Measurements from ENCODE around the gene PCDHA6.

The PCDHA6 gene

DNA sequence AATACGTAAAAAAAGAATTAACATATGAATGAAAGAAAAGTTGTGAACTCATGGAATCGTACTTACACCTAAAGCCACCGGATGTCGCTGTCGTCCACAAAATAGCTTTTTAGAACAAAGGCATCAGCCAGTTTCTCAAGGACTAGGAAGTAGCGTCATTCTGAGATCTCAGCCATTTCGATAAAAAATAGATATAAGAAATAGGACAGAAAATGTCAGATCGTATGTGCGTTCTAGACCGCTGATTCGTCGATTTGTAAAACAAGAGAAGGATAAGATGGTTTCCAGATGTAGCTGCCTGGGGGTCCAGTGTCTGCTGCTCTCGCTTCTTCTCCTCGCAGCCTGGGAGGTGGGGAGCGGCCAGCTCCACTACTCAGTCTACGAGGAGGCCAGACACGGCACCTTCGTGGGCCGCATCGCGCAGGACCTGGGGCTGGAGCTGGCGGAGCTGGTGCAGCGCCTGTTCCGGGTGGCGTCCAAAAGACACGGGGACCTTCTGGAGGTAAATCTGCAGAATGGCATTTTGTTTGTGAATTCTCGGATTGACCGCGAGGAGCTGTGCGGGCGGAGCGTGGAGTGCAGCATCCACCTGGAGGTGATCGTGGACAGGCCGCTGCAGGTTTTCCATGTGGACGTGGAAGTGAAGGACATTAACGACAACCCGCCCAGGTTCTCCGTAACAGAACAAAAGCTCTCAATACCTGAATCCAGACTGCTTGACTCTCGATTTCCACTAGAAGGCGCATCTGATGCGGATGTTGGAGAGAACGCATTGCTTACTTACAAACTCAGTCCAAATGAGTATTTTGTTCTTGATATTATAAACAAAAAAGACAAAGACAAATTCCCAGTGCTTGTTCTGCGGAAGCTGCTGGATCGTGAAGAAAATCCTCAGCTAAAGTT, 28.3 kb downstream of the PCDHA6 start, which contains the start of gene PCDHA10:
PCDHA10 (plus strand) TSS at position 126 of the 903 bp plus-strand sequence; CDS start at position 278, 152 bp downstream.
- no peak within 1 kb of the TSS for H2BK12ac ChIP-seq (ENCODE audit: low read length)
- no peak within 1 kb of the TSS for H3K9ac ChIP-seq (ENCODE audit: low read length)
- H4K12ac ChIP-seq (ENCODE audit: low read depth, low read length), result peak within 1 kb of the TSS; percentile 62
- no peak within 1 kb of the TSS for H3K4ac ChIP-seq (ENCODE audit: low read depth, low read length)
- peak within 1 kb of the TSS; percentile 60 for H4K8ac ChIP-seq (ENCODE audit: low read depth, low read length)
- peak within 1 kb of the TSS; percentile 65 for H3K4me3 ChIP-seq (ENCODE audit: low read depth, low read length)
- H3K14ac ChIP-seq (ENCODE audit: low read length), result no peak within 1 kb of the TSS
- WGBS (ENCODE audit: extremely low coverage, insufficient coverage, insufficient read length), result no CpG with 5 or more reads among the region's 44 CpGs
- no peak within 1 kb of the TSS for H2AFZ ChIP-seq (ENCODE audit: insufficient read depth, low read length, poor library complexity)
- H3K4me1 ChIP-seq (ENCODE audit: control insufficient read depth in 1 of 2, insufficient read depth in 2 of 2, low read length in 2 of 2), result no peaks in the 10 kb centered on the region
- H3K23ac ChIP-seq (ENCODE audit: low read length), result no peak within 1 kb of the TSS
- H2AK5ac ChIP-seq (ENCODE audit: low read length), result no peak within 1 kb of the TSS
- H2BK5ac ChIP-seq (ENCODE audit: low read depth, low read length, poor library complexity), result no peak within 1 kb of the TSS
- DNase-seq, result no peak
- peaks cover 0 to 2% of the 10 kb centered on the region in 2 experiments for H3K36me3 ChIP-seq (ENCODE audit: control insufficient read depth in 1 of 2, insufficient read depth in 2 of 2, low read length in 2 of 2)
- no peak within 1 kb of the TSS for H3K27ac ChIP-seq (ENCODE audit: low read depth, low read length)
- peaks cover 5% of the 10 kb centered on the region for H3K9me3 ChIP-seq (ENCODE audit: insufficient read depth, low read depth, low read length)
- H2BK120ac ChIP-seq (ENCODE audit: insufficient read depth, low read length, poor library complexity), result no peak within 1 kb of the TSS
- H3K79me1 ChIP-seq (ENCODE audit: low read length), result peaks cover 2% of the 10 kb centered on the region
- no peaks in the 10 kb centered on the region for H3K79me2 ChIP-seq (ENCODE audit: control insufficient read depth, insufficient read depth, low read length, poor library complexity)
- H3K4me2 ChIP-seq (ENCODE audit: low read length), result peak within 1 kb of the TSS; percentile 47
- H3K27me3 ChIP-seq (ENCODE audit: insufficient read depth, low read length), result no peaks in the 10 kb centered on the region
- no peak within 1 kb of the TSS for H4K91ac ChIP-seq (ENCODE audit: low read depth, low read length)
- H3K18ac ChIP-seq (ENCODE audit: low read length), result no peak within 1 kb of the TSS

- H4K91ac ChIP-seq (ENCODE audit: low read depth, low read length), result no peak overlapping the region
- H2BK120ac ChIP-seq (ENCODE audit: insufficient read depth, low read length, poor library complexity), result no peak overlapping the region
- no peak overlapping the region for H3K18ac ChIP-seq (ENCODE audit: low read length)
- H3K9me3 ChIP-seq (ENCODE audit: insufficient read depth, low read depth, low read length), result peaks cover 9% of the 10 kb centered on the region
- H3K27ac ChIP-seq (ENCODE audit: low read depth, low read length), result no peak overlapping the region
- no peak overlapping the region for H4K12ac ChIP-seq (ENCODE audit: low read depth, low read length)
- peaks cover under 1 to 8% of the 10 kb centered on the region in 2 experiments for H3K36me3 ChIP-seq (ENCODE audit: control insufficient read depth in 1 of 2, insufficient read depth in 2 of 2, low read length in 2 of 2)
- H3K79me1 ChIP-seq (ENCODE audit: low read length), result peaks cover 2% of the 10 kb centered on the region
- no CpG with 5 or more reads among the region's 94 CpGs for WGBS (ENCODE audit: extremely low coverage, insufficient coverage, insufficient read length)
- no peak overlapping the region for H2AK5ac ChIP-seq (ENCODE audit: low read length)
- no peak overlapping the region for H2BK5ac ChIP-seq (ENCODE audit: low read depth, low read length, poor library complexity)
- no peaks in the 10 kb centered on the region for H3K4me1 ChIP-seq (ENCODE audit: control insufficient read depth in 1 of 2, insufficient read depth in 2 of 2, low read length in 2 of 2)
- no peaks in the 10 kb centered on the region for H3K79me2 ChIP-seq (ENCODE audit: control insufficient read depth, insufficient read depth, low read length, poor library complexity)
- H3K23ac ChIP-seq (ENCODE audit: low read length), result no peak overlapping the region
- H2BK12ac ChIP-seq (ENCODE audit: low read length), result no peak overlapping the region
- no peak overlapping the region for H3K14ac ChIP-seq (ENCODE audit: low read length)
- H2AFZ ChIP-seq (ENCODE audit: insufficient read depth, low read length, poor library complexity), result no peak overlapping the region
- no peak overlapping the region for H3K9ac ChIP-seq (ENCODE audit: low read length)
- H3K4me2 ChIP-seq (ENCODE audit: low read length), result no peak overlapping the region
- no peak overlapping the region for H4K8ac ChIP-seq (ENCODE audit: low read depth, low read length)
- peak overlapping the region; percentile 26 for H3K4me3 ChIP-seq (ENCODE audit: low read depth, low read length)
- no peak for DNase-seq
- no peak overlapping the region for H3K4ac ChIP-seq (ENCODE audit: low read depth, low read length)
- no peaks in the 10 kb centered on the region for H3K27me3 ChIP-seq (ENCODE audit: insufficient read depth, low read length)
These were observed 29.6 kb downstream of the PCDHA6 start for GRCh38 chr5:140857177-140857986.

GRCh38 chr5:140857987-140858240, 30.2 kb downstream of the PCDHA6 start:
- H2BK12ac ChIP-seq (ENCODE audit: low read length), result no peak overlapping the region
- no peak overlapping the region for H3K14ac ChIP-seq (ENCODE audit: low read length)
- no peak overlapping the region for H2BK120ac ChIP-seq (ENCODE audit: insufficient read depth, low read length, poor library complexity)
- H3K23ac ChIP-seq (ENCODE audit: low read length), result no peak overlapping the region
- no peak for DNase-seq
- no peak overlapping the region for H3K4me3 ChIP-seq (ENCODE audit: low read depth, low read length)
- peaks cover 5 to 13% of the 10 kb centered on the region in 2 experiments for H3K36me3 ChIP-seq (ENCODE audit: control insufficient read depth in 1 of 2, insufficient read depth in 2 of 2, low read length in 2 of 2)
- H3K9me3 ChIP-seq (ENCODE audit: insufficient read depth, low read depth, low read length), result peaks cover 14% of the 10 kb centered on the region
- no peak overlapping the region for H3K4me2 ChIP-seq (ENCODE audit: low read length)
- no peak overlapping the region for H3K18ac ChIP-seq (ENCODE audit: low read length)
- no peak overlapping the region for H2BK5ac ChIP-seq (ENCODE audit: low read depth, low read length, poor library complexity)
- H3K9ac ChIP-seq (ENCODE audit: low read length), result no peak overlapping the region
- no peak overlapping the region for H2AK5ac ChIP-seq (ENCODE audit: low read length)
- no peaks in the 10 kb centered on the region for H3K79me2 ChIP-seq (ENCODE audit: control insufficient read depth, insufficient read depth, low read length, poor library complexity)
- H4K91ac ChIP-seq (ENCODE audit: low read depth, low read length), result no peak overlapping the region
- H4K12ac ChIP-seq (ENCODE audit: low read depth, low read length), result no peak overlapping the region
- WGBS (ENCODE audit: extremely low coverage, insufficient coverage, insufficient read length), result no CpG with 5 or more reads among the region's 22 CpGs
- H3K4me1 ChIP-seq (ENCODE audit: control insufficient read depth in 1 of 2, insufficient read depth in 2 of 2, low read length in 2 of 2), result no peaks in the 10 kb centered on the region
- H3K4ac ChIP-seq (ENCODE audit: low read depth, low read length), result no peak overlapping the region
- no peak overlapping the region for H2AFZ ChIP-seq (ENCODE audit: insufficient read depth, low read length, poor library complexity)
- peaks cover 2% of the 10 kb centered on the region for H3K79me1 ChIP-seq (ENCODE audit: low read length)
- no peaks in the 10 kb centered on the region for H3K27me3 ChIP-seq (ENCODE audit: insufficient read depth, low read length)
- no peak overlapping the region for H3K27ac ChIP-seq (ENCODE audit: low read depth, low read length)
- H4K8ac ChIP-seq (ENCODE audit: low read depth, low read length), result no peak overlapping the region

- Histone ChIP-seq H3K14ac (ENCODE audit: low read length) (no peak overlapping the region), H3K79me2 (ENCODE audit: control insufficient read depth, insufficient read depth, low read length, poor library complexity) (no peaks in the 10 kb centered on the region), H3K23ac (ENCODE audit: low read length) (no peak overlapping the region), H3K4me1 (ENCODE audit: control insufficient read depth in 1 of 2, insufficient read depth in 2 of 2, low read length in 2 of 2) (no peaks in the 10 kb centered on the region), H4K8ac (ENCODE audit: low read depth, low read length) (no peak overlapping the region), H3K9me3 (ENCODE audit: insufficient read depth, low read depth, low read length) (peaks cover 15% of the 10 kb centered on the region), H3K4me2 (ENCODE audit: low read length) (no peak overlapping the region), H3K36me3 (ENCODE audit: control insufficient read depth in 1 of 2, insufficient read depth in 2 of 2, low read length in 2 of 2) (peaks cover 9 to 15% of the 10 kb centered on the region in 2 experiments), H3K4ac (ENCODE audit: low read depth, low read length) (no peak overlapping the region), H3K18ac (ENCODE audit: low read length) (no peak overlapping the region), H4K12ac (ENCODE audit: low read depth, low read length) (no peak overlapping the region), H2BK5ac (ENCODE audit: low read depth, low read length, poor library complexity) (no peak overlapping the region), H2AK5ac (ENCODE audit: low read length) (no peak overlapping the region), H3K79me1 (ENCODE audit: low read length) (no peaks in the 10 kb centered on the region), H3K9ac (ENCODE audit: low read length) (no peak overlapping the region), H3K27ac (ENCODE audit: low read depth, low read length) (no peak overlapping the region), H2BK12ac (ENCODE audit: low read length) (no peak overlapping the region), H2BK120ac (ENCODE audit: insufficient read depth, low read length, poor library complexity) (no peak overlapping the region), H3K4me3 (ENCODE audit: low read depth, low read length) (no peak overlapping the region), H3K27me3 (ENCODE audit: insufficient read depth, low read length) (no peaks in the 10 kb centered on the region), H4K91ac (ENCODE audit: low read depth, low read length) (no peak overlapping the region), H2AFZ (ENCODE audit: insufficient read depth, low read length, poor library complexity) (no peak overlapping the region)
- DNase-seq, result no peak
- no CpG with 5 or more reads among the region's 76 CpGs for WGBS (ENCODE audit: extremely low coverage, insufficient coverage, insufficient read length)
These were observed 34.9 kb downstream of the PCDHA6 start for GRCh38 chr5:140862441-140863295.
